KBM-7 (cell line): ENCODE data around the gene SOBP.
A peak's percentile ranks its signal among the peaks of the same experiment; 100 is the strongest.

Experiments used
- DNase-seq: peaks from one replicate; pipeline ENCODE4 v3.0.0-alpha.2; 2015
- in situ Hi-C: fragments of 300-500 bp; cut with MboI; formaldehyde crosslinking; loops from 2 replicates; pipeline ENCODE4 v1.14.3; 2020; ENCODE audit warnings: low sequenced_read_pairs, low pct_unique_long_range_greater_than_20kb, mixed read lengths

The SOBP gene

GRCh38 chr6:107485157-107485556 is 4.8 kb upstream of the SOBP start:
- in situ Hi-C loops: no loop called here
- DNase-seq: no peak

GRCh38 chr6:107488174-107488874 is 1.6 kb upstream of the SOBP start:
- in situ Hi-C loops: no loop called here
- DNase-seq: no peak

GRCh38 chr6:107488875-107489635 is 862 bp upstream of the SOBP start:
- in situ Hi-C loops: no loop called here
- DNase-seq: peak; percentile 65

- no peak for DNase-seq
- in situ Hi-C loops: no loop called here
Observed at GRCh38 chr6:107490566-107491137, 735 bp downstream of the SOBP start.

GRCh38 chr6:107491138-107491609 is 1.3 kb downstream of the SOBP start:
- DNase-seq: peak; percentile 40
- in situ Hi-C loops: no loop called here

GRCh38 chr6:107491760-107492660 is 2.1 kb downstream of the SOBP start:
- no peak for DNase-seq
- in situ Hi-C loops: no loop called here

- in situ Hi-C loops: no loop called here
- no peak for DNase-seq
Observed at GRCh38 chr6:107493158-107494057, 3.5 kb downstream of the SOBP start.

GRCh38 chr6:107495196-107495643 is 5.3 kb downstream of the SOBP start:
- DNase-seq: no peak
- in situ Hi-C loops: no loop called here

- in situ Hi-C loops: no loop called here
- DNase-seq: no peak
Observed at GRCh38 chr6:107495971-107496370, 6.1 kb downstream of the SOBP start.

- in situ Hi-C loops: no loop called here
- no peak for DNase-seq
Observed at GRCh38 chr6:107496892-107497684, 7.2 kb downstream of the SOBP start.

- in situ Hi-C loops: no loop called here
Observed at GRCh38 chr6:107504270-107505026, 14.5 kb downstream of the SOBP start.

GRCh38 chr6:107506145-107506544 is 16.2 kb downstream of the SOBP start:
- in situ Hi-C loops: no loop called here
- DNase-seq: no peak

More at GRCh38 chr6:107504270-107505026, 14.5 kb downstream of the SOBP start:
- peak; percentile 24 for DNase-seq

- in situ Hi-C loops: no loop called here
- DNase-seq: no peak
Observed at GRCh38 chr6:107509506-107509905, 19.6 kb downstream of the SOBP start.

- DNase-seq: no peak
- in situ Hi-C loops: no loop called here
Observed at GRCh38 chr6:107510108-107510507, 20.2 kb downstream of the SOBP start.

GRCh38 chr6:107511511-107511993 is 21.6 kb downstream of the SOBP start:
- in situ Hi-C loops: no loop called here
- DNase-seq: no peak

GRCh38 chr6:107513214-107513613 is 23.3 kb downstream of the SOBP start:
- in situ Hi-C loops: no loop called here
- DNase-seq: no peak

GRCh38 chr6:107515955-107516354 is 26.0 kb downstream of the SOBP start:
- in situ Hi-C loops: no loop called here
- no peak for DNase-seq
